ENCODE data around the gene PCSK6.

PCSK6 gene

DNA sequence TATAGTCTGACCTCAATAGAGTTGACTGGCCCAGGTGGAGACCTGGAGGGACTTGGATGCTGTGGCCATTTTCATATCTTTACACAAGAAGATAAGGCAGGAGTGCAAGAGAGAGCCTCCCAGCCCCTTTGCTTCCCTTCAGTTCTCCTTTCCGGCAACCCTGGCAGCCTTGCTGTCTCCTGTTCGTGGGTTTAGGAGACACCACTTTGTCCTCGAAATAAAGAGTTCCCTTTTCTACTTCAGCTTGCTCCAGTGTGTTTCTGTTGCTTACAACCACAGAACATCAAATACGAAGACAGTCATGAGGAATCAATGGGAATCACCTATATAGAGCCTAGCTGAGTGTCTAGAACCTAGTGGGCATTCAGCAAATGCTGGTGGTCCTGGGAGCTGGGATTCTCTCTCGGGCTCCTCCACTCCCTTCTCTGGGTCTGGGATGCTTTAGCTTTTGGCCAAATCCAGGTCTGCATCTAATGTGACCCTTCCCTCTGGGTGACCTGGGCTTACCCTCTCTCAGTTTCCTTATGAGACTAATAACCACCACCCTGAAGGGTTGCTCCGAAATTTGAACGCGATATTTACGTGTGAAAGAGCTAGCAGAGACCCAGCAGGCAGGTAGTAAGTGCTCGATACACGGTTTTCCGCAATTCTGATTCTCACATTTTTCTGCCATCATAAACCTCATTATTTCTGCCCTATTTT, 44.5 kb downstream of the PCSK6 start:
- DNase-seq = no peak

DNA sequence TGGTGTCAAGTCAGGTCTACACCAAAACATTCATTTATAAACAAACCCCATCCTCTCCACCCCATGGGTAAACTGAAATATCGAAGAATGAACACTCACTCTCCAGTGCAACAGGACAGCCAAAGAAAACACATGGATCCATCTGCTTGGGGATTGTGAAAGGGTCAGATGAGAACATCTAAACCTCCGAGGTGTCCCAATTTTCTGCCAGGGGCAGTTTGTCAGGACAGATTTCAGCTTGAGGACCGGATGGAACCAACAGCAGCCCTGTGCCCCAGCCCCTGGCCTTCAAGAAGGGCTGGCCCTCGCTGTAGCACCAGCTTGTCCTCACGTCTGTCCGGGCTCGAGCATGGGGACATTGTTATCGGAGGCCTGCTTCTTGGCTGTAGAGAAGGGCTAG, 45.5 kb downstream of the PCSK6 start:
- no peak for DNase-seq

DNA sequence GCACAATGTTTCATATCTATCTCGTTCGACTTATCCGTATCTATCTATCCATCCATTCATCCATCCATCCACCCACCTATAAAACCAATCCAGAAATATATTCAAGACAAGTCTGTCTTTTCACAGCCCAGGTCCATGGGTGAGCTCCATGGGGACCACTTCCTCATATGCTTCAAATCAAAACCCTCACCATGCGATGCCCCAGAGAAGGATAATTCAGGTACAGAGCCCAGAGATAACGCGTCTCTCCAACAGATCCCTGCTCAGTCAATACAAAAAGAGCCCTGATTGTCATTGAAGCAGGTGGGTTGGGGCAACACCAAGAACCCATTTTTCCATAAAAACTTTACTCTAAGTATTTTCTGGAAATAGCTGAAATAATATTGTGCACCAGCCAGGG, 47.2 kb downstream of the PCSK6 start:
- no peak for DNase-seq

DNA sequence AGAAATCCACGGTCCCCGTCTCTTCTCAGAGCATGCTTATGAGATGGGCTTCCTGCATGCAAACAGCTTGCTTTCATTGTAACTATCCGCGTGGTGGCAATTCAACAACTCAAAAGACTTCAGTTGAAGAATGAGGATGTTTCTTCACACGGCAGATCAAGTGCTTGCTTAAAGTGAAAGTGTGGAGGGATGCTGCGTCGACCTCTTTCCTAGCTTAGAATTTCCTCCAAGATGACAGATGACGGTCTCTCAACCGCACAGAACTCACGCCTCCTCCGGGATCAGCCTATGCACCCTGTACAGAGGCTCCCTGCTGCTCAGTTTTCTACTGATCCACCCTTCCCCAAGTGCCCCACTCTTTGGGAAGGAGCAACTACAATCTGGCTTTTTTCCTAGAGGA, 47.8 kb downstream of the PCSK6 start:
- DNase-seq = no peak

DNA sequence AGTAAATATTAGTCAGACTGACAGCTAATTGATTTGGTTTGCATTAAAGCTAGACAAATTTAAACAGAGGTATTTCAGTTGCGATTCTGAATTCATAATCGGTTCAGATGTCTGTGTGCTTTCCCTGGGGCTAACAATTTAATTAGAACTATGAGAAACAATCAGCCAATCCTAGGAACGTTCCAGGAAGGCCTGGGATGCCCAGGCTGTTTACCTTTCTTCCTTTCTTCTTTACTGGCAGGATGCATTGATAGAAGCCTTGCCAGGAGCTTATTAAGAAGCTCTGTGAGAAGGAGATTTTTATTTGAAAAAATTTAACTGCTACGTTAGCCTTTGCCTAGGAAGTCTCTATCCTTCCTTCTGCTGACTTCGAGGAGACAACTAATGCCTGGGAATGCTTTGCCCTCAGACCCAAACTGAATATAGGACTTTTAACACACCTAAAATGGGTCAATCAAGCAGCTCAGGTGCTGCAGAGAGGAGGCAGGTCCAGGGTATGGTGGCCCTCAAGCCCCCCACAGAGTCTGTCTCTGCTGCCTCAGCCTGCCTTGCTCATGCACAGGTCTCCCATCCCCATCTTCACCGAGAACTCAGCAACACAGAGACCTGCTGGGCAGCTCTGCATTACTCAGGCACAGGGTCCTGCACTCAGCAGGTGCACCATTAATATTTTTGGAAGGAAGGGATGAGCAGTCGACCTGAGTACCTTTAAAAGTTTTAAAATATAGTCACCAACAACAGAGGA, 48.5 kb downstream of the PCSK6 start:
- DNase-seq = no peak

DNA sequence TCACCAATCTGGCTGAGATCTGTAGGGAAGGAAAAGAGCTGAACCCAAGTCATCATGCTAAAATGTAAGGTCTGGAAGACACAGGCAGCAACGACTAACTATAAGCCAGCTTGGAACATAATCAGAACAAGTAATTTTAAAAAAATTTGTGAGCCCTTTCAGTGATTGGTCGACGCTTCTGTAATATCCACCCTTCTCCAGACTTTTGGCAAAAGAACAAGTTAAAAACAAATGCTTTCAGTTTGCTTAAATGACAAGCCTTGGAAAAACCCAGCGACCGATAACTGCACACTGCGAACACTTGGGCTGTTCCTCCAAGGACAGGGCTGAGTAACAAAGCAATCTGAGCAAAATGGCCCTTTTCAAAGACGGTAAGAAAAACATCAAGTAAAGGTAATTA, 49.6 kb downstream of the PCSK6 start:
- DNase-seq = no peak

DNA sequence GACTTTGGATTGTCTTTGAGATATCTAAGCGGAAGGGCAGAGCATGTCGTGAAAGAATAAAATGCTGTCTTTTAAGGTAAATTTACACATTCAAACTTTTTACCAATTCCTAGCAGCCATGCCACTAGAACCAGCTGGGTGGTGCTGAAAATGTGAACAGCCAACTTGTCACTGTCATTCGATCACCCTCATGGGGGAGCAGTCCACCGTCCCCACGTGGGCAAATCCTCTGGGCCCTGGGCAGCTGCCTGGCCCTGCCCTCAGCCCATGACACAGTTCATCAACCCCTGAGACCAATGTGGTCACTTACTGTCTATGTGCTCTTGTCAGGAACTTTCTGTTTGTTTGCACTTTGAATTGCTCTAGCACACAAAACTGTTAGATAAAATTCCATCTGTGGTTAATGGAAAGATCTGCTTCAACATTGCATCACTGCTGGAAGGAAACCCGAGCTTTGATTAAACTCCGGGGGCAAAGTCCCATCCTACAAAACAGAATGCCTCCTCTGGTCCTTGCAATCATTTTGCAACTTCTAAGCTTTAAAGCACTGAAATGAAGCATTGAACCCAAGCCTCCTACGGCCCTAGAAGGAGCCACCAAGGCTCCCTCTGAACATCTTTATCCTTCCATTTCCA, 50.1 kb downstream of the PCSK6 start:
- no peak for DNase-seq

DNA sequence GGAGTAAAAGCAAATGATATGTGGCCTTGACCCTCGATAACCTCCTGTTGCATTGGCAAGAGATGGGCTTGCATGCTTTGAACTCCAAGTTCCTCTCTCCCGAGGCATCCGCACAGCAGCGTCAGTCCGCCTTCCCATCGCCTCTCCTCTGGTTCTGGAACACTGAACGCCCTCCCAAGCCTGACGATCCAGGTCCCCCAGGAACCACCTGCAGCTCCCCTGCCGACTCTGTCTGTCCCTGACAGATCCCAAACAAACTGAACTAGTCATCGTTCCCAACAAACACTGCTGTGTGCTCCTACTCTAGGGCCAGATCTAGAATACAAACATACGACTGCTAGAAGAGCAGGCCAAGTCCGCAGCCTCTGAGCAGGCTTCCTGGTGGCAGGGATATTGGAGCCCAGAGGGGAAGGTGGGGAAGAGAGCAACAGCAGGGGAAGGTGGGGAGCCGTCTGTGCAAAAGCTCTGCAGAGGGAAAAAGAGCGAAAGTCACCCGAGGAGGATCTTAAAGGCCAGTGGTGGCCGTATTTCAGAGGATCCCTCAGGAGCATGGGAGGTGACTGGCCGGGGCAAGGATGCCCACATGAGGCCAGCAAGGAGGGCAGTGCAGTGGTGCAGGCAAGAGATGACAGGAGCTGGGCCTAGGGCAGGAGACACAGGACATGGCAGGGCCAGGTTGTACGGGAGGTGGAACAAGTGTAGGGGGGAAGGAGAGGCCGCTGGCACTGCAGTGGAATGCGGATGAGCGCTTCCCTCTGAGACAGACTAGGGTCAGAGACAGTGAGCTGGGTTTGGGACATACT, 50.8 kb downstream of the PCSK6 start:
- DNase-seq = no peak

DNA sequence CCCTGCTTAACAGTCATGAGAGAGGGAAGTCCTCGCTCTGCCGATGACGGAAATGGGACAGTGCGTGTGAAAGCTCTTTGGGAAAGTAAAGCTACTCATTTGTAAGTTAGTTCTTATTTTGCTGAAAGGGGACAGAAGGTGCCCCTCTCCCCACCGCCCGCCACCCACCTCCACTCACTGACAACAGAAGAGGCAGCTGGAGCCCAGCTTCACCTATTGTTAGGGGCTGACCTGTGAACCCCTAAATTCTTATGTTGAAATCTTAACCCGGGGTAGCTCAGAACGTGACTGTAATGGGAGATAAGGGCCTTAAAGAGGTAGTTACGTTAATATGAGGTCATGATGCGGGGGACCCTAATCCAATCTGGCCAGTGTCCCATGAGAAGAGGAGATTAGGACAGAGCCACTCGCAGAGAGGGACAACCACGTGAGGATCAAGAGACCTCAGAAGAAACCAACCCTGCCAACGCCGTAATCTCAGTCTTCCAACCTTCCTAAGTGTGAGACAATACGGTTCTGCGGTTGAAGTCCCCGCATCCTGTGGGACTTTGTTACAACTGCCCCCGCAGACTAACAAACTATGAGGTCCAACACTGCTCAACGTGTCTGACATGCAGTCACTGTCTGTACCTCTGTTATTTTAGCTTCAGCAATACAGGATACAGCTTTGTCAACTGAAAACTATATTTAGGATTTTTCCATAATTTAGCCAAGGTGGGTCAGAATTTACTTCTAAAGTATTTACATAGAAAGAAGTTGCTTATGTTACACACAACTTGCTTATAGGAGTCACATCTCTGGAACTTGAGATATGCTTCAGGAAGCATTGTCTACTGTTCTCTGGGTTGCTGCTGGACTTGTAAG, 51.7 kb downstream of the PCSK6 start:
- no peak for DNase-seq

DNA sequence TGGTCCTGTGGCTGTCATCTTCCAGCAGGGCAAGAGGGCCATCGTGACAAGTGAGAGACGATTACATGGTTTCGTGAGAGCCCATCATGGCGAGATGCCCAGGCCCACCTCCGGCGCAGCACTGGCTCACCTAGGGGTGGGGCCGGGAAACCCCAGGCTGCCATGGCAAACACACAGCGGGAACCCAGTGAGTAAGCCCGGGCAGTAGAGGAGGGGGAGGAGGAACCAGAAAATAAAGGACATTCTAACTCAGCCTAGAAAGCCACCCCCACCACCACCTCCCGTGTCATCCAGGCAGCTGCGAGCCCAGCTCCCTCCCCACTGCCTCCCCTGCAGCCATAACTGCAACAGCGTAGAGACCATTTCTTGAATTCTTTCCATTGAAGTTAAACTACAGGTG, 52.3 kb downstream of the PCSK6 start:
- no peak for DNase-seq

DNA sequence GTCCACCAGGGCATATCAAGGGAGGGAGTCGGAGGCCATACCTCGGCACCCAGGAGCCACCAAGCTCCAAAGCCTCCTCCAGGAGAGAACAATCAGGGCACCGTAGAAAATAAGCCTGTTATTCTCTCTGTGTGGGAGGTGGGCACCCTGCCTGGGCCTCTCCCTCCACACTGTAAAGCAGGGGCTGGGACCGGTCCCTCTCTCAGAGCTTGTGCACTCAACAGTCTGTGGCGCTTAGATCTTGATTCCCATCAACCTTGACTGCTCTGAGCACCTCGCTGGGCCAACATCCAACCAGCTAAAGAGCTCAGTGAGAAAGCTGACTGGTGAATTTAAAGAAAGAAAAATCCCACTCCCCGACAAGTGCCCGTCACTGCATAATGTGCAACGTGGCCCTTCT, 53.0 kb downstream of the PCSK6 start:
- no peak for DNase-seq

DNA sequence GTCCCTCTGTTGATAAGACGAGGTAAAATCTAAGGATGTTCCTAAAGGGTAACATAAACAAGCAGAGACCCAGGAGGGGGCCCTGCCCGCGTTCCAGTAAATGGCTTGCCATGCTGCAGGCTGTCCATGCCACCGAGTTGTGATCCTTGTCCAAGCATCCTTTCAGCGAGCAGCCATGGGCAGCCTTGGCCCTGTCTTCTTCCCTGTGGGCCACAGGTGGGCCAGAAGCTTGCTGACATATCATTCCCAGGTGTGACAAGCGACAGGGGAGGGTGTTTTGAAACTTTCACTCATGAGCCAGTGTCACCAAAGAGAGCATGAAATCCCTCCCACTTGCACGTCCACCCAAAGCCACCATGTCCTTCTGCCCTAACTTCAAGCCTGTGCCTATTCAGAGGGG, 53.7 kb downstream of the PCSK6 start:
- no peak for DNase-seq

DNA sequence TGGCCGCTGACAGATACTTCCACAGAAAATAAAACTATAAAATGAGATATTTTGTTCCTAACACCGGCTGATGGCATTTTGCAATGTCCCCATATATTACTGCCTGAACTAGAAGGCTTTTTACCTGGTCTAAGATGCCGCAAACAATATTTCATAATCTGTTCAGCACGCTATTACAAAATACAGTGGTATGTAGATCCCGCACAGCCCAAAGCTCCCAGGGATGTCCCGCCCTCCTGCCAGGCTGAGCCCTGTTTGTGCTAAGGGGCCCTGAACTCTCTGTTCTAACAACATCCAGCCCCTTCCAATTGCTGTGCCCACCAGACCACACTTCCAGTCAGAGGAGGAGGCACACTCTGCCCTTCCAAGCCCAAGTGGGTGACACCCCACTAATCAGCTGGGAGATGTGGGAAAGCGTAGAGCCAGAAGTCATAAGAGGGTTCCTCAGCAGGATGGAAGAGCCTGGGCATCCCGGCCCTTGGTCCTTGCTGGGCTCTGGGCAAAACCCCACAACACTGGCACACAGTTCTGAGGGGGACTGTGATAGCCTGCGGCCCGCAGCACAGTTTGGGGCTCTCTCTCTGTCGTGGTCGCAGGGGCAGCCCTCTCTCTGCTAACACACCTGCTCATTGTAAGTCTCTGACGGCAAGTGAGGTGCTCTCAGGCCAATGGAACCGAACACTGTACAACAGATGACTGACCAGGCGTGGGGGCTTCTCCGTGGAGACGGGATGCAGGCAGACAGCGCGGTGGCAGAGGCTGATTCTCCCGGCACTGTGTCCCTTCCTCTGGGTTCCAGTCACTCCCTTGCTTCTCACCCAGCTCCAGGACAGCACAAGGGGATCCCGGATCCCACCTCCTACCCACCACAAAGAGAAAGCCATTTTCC, 55.2 kb downstream of the PCSK6 start:
- DNase-seq = no peak

DNA sequence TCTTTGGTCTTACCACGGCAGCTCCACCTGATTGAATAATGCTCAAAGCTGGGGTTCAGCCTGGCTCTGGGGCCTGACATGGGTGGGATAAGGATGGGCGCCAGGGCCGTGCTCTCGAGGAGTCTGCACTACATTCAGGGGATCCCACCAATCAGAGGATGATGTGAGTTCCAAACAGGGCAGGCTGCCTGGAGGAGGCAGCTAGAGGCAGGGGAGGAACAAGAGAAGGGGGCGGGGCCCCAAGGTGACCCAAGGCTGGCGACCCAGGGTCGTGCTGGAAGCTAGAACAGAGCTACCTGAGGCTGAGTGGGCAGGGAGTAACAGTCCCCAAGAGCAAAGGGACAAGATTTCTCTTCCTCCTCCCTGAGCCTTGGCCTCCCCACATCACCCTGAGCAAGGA, 56.1 kb downstream of the PCSK6 start:
- no peak for DNase-seq

DNA sequence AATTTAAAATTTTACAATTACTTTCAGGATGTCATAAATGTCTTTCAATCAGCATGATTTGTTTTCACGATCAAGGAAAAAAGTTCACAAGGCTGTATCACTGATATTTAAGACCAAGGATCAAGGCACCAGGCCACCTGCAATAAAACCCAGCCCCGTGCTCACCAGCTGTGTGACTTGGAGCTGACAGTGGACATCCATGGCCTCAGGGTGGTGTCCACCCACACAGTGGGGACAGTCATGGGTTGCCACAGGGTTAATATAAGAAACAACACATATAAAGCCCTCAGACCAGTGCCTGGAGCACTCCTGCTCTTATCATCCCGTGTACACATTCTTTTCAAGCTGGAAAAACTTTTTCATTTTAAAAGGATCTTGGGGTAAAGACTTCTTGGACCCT, 56.5 kb downstream of the PCSK6 start:
- DNase-seq = no peak

DNA sequence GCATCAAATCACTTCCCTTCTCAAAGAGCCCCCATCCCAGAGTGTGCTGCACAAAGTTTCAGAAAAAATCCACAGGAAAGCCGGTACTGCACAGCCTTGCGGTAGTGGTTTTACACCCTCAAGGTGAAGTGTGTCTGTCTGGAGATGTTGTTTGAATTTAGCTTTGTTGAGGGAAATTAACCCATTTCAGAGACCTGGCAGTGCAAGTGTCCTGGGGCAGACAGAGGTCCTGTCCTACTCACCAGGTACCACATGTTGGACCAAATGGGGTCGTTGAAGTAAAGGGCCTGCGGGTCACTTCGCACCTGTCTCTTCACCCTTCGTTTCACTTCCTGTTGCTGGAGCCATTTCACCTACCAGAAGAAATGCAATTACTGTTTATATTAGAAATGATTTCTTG, 57.8 kb downstream of the PCSK6 start:
- no peak for DNase-seq

DNA sequence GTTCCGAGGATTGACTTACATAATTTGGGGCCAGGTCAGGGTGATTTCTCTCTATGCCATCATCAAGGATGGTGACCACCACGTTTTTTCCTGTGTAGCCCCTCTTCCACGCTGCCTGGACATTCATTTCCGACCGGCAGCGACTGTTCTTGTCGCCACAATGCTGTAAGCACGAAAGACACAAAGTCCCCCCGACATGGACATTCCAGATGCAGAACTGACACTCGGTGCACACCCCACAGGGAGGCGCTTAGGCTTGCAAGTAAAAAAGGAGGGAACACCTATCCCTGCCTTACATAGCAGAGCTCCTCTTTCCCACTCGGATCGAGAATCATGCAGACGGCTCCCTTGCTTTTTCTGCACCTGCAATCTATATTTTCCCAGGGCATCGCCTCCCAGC, 58.2 kb downstream of the PCSK6 start:
- DNase-seq = no peak

DNA sequence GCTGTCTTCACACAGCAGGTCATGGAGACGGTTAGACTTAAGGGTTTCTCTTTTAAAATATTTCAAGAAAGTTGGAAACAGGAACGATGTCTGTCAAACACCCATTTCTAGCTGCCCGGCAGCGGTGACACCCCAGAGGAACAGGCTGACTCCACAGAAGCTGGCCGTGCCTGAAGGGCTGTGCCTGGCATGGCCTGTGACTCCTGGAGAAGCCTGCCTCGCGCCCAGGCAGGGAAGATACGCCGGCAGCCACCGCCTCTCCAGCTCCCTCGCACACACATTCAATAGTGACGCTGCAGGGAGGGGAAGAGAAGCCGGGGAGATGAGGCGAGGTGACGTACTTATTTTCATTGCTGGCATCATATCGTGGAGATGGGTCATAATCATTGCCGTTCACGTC, 59.9 kb downstream of the PCSK6 start:
- DNase-seq = no peak

DNA sequence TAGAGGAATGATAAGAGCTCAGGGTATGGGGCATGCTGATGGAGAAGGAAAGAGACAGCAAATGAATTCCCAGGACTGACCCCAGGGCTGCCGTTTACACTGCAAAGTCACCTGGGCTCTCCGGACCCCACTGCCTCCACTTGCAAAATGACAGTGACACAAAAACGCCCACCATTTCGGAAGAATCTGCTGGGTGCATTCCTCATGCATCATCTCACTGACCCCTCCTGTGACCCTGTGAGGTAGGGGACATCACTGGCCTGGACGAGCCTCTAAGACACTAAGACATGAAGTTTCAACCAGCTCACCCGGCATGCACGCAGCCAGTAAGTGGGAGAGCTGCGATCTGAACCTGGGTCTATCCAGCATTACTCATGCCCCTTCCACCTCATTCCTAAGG, 60.3 kb downstream of the PCSK6 start:
- DNase-seq = no peak

DNA sequence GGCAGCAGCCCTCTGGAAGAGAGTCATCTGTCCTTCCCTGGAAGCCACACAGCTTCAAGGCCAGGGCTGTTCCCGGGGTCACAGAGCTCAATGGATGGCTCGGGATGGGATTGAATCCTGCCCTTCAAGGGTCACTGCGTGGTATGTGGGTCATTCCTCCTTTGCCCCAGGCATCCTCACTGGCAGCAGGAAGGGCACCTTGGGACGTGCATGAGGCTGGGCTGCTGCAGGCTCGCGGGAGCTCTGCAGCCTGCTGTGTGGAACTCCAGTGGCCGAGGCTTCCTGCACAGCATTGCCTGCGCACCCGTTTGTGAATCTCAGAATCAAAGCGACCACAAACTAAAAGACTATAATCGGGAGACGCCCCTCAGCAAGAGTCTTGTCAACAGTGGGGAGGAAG, 60.7 kb downstream of the PCSK6 start:
- no peak for DNase-seq

All from effector CD8-positive, alpha-beta T cell (primary cell).